DND-41 (cell line): Measurements from ENCODE around the gene BPIFB2.

Experiments used
- EZH2 ChIP-seq: IDR thresholded peaks from 3 replicates; pipeline ENCODE4 v1.6.1; 2012; ENCODE audit warnings: borderline replicate concordance, low read depth, mild to moderate bottlenecking, moderate library complexity, low read length, inconsistent platforms; ENCODE audit not compliant: severe bottlenecking
- TF ChIP-seq, protein P1 (sequence below): IDR thresholded peaks from 2 replicates; pipeline ENCODE4 v1.5.1; 2012; ENCODE audit warnings: borderline replicate concordance, low read length, moderate library complexity, mild to moderate bottlenecking; ENCODE audit not compliant: poor library complexity, severe bottlenecking; ENCODE audit errors: extremely low read depth

DNA sequence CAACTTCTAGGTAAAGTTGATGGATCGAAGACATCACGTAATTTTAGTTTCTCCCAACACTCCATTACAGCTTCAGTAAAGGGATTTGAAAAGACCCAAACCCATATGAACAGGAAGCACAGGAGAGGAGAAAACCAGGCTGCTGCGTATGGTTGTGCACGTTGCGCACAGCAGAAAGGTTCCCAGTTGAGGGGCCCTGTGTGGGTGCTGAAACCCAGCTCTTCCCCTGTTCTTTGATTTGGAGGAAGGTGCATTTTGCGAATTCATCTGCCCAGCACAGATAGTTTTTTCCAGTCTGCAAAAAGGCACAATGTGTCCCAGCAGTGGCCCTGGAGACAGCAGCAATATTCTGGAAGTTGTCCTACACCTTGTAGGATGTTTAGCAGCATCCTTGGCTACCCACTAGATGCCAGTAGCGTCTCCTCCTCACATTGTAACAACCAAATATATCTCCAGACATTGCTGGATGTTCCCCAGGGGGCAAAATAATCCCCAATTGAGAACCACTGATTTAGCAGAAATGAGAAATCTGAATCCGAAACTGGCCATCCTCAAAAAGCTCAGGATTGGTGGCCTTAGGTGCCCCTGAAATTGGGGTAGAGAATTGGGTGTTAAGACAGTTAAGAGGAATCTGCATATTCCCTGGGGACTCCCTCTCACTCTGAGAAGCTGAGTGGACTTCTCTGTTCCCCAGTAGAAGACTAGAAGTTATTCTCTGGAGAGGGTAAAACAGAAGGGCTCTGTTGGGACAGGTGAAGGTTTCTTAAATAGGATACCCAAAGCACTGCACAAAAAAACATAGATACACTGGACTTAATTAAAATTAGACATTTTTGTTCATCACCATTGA lies 15.5 kb upstream of the BPIFB2 start:
- TF ChIP-seq, protein P1, sequence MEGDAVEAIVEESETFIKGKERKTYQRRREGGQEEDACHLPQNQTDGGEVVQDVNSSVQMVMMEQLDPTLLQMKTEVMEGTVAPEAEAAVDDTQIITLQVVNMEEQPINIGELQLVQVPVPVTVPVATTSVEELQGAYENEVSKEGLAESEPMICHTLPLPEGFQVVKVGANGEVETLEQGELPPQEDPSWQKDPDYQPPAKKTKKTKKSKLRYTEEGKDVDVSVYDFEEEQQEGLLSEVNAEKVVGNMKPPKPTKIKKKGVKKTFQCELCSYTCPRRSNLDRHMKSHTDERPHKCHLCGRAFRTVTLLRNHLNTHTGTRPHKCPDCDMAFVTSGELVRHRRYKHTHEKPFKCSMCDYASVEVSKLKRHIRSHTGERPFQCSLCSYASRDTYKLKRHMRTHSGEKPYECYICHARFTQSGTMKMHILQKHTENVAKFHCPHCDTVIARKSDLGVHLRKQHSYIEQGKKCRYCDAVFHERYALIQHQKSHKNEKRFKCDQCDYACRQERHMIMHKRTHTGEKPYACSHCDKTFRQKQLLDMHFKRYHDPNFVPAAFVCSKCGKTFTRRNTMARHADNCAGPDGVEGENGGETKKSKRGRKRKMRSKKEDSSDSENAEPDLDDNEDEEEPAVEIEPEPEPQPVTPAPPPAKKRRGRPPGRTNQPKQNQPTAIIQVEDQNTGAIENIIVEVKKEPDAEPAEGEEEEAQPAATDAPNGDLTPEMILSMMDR = peak; percentile 17
- TF ChIP-seq EZH2 = no peak
